PC-9 (cell line): ENCODE measurements around the gene PPARGC1A.

Experiments
- EZH2 ChIP-seq: fragments of 200-600 bp; sonication (generic); IDR thresholded peaks from 2 replicates; pipeline ENCODE4 v1.8.0; 2017; ENCODE audit warnings: antibody characterized with exemption, low read depth
- TF ChIP-seq, protein P1 (sequence below): fragments of 200-600 bp; sonication (generic); conservative IDR thresholded peaks from 2 replicates; pipeline ENCODE4 v1.6.1; 2017; ENCODE audit warnings: mixed run types, antibody characterized with exemption, mild to moderate bottlenecking, moderate library complexity

DNA sequence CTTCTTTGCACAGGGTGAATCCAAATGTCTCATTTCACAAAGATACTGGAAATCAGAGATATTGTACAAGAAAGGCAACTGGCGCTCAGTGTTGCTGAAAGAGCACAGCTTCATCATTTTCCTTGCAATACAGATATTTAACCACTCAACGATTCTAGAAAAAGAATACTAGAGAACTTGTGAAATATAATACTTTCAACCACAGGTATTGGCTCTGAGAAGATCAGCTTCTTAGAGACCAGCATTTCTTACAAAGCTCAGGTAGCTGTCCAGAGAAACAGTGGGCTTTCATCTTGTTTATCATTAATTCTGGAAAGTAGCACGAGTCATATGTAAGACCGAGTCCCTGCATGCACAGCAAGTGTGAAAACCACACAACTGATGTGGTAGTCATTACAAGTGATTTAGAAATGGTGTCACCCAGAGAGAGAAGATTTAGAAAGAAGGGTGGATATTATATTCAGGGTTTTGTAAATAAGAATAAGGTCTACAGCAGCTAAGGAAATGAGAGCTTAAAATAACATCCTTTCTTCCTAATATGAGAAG lies 7.8 kb upstream of the PPARGC1A start:
- TF ChIP-seq, protein P1, sequence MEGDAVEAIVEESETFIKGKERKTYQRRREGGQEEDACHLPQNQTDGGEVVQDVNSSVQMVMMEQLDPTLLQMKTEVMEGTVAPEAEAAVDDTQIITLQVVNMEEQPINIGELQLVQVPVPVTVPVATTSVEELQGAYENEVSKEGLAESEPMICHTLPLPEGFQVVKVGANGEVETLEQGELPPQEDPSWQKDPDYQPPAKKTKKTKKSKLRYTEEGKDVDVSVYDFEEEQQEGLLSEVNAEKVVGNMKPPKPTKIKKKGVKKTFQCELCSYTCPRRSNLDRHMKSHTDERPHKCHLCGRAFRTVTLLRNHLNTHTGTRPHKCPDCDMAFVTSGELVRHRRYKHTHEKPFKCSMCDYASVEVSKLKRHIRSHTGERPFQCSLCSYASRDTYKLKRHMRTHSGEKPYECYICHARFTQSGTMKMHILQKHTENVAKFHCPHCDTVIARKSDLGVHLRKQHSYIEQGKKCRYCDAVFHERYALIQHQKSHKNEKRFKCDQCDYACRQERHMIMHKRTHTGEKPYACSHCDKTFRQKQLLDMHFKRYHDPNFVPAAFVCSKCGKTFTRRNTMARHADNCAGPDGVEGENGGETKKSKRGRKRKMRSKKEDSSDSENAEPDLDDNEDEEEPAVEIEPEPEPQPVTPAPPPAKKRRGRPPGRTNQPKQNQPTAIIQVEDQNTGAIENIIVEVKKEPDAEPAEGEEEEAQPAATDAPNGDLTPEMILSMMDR = no peak
- TF ChIP-seq EZH2 = no peak
